Suprapubic skin (tissue), 4 donors: ENCODE measurements around the gene CENPE.

Experiments used
- CTCF ChIP-seq, 2 donors: fragments of 200-600 bp in 1 of 2; fragments of 450-650 bp in 1 of 2; sonication (generic) in 1 of 2; IDR thresholded peaks; one replicate each; pipeline ENCODE4 v1.5.1; 2016 to 2019; ENCODE audit warnings: antibody characterized with exemption in 2 of 2, mild to moderate bottlenecking in 1 of 2, moderate library complexity in 1 of 2
- POLR2A ChIP-seq, 2 donors: fragments of 450-650 bp; IDR thresholded peaks; one replicate each; pipeline ENCODE4 v1.6.1; 2017; ENCODE audit warnings: antibody characterized with exemption in 2 of 2, mild to moderate bottlenecking in 2 of 2, moderate library complexity in 2 of 2
- POLR2AphosphoS5 ChIP-seq, 3 donors: sonication (generic); formaldehyde crosslinking; IDR thresholded peaks; one replicate each; pipeline ENCODE4 v1.6.1; 2017; ENCODE audit warnings: antibody characterized with exemption in 3 of 3

- TF ChIP-seq POLR2AphosphoS5 (IDR thresholded peaks at IDR 0.05) (no peak), CTCF (IDR thresholded peaks at IDR 0.05) (no peak), POLR2A (IDR thresholded peaks at IDR 0.05) (no peak)
Measured at GRCh38 chr4:103137446-103137827, 60.7 kb downstream of the CENPE start.
